Activated T-cell treated with anti-CD3 and anti-CD28 coated beads for 24 hours (primary cell): ENCODE measurements around the gene FREY1.
A peak's percentile ranks its signal among the peaks of the same experiment; 100 is the strongest.
"Not testable (repeated sequence)": the region's sequence is repeated elsewhere in the genome, so short reads cannot be mapped to it uniquely, and the experiment has no call there.

Experiments used
- DNase-seq: peaks from one replicate; pipeline ENCODE4 v3.0.0-alpha.2; 2020; ENCODE audit warnings: low read depth

Gene FREY1

DNA sequence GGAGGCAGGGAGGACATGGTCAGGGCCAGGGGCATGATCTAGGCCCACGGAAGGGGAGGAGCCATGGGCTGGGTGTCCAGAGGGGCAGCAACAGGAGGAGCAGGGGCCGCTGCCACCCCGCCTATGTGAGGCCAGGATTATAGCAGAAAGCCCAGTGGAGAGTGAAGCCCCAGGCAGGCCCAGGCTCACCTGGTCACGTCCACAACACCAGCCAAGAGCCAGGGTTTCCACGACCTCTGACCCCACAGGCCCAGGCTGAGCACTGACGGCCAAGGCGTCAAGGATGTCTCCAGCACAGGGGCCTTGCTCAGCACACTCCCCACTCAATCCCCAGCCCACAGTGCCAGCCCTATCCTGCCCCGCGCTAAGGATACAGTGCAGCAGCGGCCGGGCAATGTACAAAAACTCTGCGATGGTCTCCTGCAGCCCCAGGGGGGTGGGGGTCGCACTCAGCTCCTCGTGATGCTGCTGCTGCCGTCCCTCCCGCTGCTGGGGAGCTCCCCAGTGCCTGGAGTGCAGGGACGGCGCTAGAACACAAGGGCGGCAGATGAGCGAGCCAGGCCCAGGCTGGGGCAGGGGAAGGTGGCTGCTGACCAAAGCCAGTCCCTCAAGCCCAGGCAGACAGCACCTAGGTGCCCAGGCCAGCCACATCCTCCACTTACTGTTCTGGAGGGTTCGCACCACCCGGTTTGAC is 7.0 kb upstream of the FREY1 start:
- no peak for DNase-seq

DNA sequence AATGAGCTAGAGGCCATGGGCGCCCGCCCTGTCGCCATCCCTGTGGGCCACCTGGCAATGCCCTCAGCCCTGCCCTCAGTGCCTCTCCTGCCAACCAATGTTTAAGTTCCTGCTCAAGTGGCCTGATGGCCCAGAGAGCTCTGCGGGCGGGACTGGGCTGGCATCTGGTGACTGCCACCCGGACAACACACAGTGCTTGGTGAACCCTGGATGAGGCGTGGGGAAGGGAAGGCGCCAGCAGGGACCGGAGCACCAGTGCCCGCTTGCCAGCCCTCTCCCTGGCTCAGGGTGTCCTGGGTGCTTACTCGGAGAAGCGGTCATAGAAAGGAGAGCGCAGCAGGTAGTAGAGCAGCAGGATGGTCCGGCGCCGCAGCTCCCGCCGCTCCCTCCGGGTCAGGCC is 6.4 kb upstream of the FREY1 start:
- no peak for DNase-seq

DNA sequence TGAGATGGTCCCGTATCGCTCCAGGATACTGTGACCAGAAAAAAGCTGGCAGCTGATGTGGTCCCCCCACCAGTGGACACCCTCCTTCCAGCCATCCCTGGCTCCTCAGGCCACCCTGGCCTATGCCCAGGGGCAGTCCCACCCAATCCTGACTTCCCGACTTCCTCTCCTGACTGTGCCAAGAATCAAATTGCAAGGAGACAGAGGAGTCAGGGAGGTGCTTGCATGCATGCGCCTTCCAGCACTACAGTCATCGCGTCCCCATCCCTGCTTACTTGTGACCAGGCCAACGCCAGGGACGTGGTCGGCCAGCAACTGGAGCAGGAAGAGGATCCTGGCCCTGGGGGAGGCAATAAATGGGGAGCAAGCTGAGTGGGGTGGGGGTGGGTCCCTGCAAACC is 3.6 kb upstream of the FREY1 start:
- DNase-seq, result no peak

DNA sequence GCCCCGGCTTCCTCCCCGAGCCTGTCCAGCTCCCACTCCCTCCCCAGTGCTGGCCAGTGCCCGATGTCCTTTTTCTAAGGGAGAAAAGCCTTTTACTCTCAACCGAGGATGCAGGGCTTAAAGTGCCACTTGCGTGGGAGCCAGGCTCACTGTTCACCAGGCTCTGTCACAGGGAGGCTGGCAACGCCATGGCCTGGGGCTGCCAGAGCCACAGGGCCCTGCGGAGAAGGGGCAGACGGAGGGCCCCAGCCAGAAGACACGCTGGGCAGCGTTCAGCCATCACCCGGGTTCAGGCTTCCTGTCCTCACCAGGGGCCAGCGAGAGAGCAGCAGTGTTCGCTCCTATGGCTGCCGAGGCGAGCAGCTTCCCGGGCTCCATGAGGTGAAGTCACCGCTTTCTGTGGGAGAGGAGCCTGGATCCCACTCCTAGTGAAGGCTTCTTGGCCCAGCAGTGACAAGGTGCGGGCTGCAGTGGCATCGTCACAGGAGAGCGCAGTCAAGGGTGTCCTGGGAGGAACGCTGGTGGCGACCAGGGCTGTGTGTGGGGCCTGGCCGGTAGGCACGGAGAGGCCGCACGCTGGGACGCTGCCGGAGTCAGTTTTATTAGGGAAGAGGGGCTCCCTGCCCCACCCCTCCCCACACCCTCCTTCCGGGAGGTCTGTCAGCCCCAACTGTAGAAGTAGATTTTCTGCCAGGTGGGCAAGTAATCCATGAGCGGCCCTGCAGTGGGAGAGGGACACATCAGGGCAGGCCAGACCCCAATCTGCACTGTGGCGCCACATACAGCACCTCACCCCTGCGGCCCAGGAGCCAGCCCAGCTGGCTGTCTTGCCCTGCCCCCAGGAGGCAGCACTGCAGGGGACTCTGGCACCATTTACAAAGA is 2.8 kb upstream of the FREY1 start:
- no peak for DNase-seq

DNA sequence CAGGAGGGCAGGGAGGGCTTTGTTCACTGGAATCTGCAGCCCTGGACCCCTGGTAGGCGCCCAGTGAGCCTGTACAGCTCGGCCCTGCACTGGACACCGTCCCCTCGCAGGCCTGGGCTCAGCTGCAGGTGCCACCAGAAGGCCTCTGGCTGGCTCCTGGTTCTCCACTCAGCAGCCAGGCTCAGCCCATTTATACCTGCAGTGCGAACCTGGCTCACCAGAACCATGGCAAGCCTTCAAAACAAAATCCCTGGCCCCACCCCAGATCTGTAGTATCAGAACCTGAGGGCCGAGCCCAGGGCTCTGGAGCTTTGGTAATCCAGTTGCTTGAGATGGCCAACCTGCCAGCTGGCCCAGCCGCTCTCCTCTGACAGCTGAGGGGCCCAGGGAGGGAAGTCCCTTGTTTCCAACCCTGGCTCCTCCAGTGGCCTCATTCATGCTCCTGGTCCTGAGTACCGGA is 870 bp upstream of the FREY1 start:
- DNase-seq, result no peak

DNA sequence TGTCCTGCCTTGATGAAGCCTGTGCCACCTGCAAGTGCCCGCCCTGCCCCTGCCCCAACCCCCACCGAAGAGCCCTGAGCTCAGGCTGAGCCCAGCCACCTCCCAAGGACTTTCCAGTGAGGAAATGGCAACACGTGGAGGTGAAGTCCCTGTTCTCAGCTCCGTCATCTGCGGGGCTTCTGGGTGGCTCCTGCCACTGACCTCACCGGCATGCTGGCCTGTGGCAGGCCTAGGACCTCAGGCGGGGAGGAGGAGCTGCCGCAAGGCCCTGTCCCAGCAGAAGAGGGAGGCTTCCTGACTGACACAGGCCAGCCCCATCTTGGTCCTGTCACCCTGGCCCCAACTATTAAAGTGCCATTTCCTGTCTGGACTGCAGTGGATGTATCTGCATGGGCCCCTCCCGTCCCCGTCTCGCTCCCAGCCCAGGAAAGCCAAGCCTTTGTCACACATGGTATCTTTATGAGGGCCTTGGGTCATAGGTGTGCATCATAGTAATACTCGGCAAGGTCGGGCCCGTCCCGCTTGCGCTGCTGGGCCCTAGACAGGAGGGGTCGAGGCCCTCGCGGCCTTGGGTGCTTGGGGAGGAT is 882 bp downstream of the FREY1 start:
- no peak for DNase-seq

DNA sequence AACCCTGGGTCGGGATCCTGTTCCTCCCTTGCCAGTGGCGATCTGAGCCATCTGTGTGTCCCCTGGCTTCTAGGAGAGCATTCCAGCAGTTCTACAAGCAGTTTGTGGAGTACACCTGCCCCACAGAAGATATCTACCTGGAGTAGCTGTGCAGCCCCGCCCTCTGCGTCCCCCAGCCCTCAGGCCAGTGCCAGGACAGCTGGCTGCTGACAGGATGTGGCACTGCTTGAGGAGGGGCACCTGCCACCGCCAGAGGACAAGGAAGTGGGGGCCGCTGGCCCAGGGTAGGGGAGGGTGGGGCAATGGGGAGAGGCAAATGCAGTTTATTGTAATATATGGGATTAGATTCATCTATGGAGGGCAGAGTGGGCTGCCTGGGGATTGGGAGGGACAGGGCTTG is 1.5 kb downstream of the FREY1 start:
- DNase-seq, result not testable (repeated sequence)

DNA sequence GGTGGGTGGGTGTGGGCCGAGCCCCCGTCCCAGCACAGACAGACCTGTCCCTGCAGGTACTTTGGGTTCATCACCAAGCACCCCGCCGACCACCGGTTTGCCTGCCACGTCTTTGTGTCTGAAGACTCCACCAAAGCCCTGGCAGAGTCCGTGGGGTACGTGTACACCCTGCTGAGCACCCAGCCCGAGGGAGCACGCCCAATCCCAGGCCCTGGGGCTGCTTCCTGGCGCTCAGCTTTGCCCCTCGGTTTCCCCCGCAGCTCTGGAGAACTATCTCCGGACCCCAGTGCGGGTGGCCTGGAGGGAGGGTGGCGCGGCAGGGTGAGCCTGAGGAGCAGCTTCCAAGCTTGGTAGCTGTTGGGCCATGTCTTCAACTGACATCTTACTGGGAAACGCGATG is 2.0 kb downstream of the FREY1 start:
- no peak for DNase-seq

DNA sequence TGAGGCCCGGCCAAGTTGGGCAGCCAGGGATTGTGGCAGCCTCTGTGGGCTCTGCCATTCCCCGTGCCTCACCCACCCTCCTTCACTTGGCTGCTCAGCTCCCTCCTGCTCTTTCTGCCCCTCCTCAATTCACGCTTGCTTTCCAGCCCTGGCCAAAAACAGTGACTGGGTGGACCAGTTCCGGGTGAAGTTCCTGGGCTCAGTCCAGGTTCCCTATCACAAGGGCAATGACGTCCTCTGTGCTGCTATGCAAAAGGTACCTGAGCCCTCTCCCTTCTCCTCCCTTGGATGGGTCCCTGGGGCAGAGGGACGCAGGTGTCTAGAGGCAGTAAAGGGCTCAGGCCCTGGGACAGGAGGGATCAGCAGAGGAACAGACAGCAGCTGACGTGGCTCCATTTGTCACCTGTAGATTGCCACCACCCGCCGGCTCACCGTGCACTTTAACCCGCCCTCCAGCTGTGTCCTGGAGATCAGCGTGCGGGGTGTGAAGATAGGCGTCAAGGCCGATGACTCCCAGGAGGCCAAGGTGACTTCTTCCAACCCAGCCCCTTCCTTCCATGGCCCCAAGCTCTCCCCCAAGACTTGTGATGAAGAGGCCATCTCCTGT is 2.7 kb downstream of the FREY1 start:
- DNase-seq, result no peak

DNA sequence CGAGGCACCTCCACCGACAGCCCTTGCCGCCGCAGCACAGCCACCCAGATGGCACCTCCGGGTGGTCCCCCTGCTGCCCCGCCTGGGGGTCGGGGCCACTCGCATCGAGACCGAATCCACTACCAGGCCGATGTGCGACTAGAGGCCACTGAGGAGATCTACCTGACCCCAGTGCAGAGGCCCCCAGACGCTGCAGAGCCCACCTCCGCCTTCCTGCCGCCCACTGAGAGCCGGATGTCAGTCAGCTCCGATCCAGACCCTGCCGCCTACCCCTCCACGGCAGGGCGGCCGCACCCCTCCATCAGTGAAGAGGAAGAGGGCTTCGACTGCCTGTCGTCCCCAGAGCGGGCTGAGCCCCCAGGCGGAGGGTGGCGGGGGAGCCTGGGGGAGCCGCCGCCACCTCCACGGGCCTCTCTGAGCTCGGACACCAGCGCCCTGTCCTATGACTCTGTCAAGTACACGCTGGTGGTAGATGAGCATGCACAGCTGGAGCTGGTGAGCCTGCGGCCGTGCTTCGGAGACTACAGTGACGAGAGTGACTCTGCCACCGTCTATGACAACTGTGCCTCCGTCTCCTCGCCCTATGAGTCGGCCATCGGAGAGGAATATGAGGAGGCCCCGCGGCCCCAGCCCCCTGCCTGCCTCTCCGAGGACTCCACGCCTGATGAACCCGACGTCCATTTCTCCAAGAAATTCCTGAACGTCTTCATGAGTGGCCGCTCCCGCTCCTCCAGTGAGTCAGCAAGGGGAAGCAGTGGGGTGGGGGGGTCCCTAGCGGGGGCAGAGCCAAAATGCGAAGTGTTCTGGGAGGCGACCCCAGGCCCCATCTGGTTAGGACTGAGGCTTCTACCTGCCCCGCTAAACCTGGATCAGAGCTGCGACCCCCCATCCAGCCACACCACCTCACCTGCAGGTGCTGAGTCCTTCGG is 4.4 kb downstream of the FREY1 start:
- DNase-seq, result no peak

DNA sequence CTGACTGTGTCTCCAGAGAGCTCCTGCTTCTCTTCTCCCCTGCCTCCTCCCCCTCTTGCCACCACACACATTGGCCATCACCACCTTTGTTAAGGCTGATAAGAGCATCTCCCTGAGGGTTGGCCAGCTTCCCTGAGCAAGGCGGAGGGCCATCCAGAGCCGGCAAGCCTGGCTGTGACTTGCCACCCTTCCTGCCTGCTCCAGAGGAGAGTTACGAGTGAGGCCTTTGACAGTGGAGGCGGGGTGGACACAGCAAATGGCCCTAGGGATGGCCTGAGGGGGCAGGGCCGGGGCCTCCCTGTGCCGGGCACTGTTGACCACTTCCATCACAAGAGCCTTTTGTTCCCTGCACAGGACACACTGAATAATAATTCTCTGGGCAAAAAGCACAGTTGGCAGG is 5.4 kb downstream of the FREY1 start:
- DNase-seq, result no peak

DNA sequence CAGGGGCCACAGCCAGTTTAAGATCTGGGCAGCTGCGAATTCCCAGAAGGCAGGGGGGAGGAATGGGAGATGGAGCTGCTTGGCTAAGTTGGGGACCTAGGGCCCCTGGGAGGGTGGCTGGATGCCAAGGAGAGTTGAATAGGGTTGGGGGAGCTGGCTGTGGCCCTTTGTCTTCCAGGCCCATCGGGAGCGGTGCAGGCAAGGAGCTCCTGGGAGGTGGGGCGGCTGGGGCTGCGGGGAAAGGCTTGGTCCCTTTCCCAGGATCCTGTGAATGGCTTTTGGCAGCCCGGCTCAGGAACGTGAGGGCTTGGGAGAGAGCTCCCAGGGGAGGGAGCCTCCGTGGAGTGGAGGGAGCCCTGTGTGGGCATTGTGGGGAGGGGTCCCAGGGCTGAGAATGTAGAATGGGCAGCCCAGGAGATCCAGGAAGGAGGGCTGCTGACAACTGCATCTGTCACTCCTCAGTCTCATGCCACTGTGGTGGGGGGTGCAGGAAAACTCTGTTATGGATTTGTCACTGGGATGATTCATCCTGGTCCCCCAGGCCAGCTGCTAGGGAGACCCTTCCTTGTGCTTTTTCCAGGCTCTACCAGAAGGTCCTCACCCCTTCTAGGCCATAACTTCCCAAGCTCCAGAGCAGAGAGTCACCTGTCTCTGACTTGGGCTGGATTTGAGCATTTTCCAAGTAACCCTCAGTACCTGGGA is 6.0 kb downstream of the FREY1 start:
- DNase-seq, result no peak

DNA sequence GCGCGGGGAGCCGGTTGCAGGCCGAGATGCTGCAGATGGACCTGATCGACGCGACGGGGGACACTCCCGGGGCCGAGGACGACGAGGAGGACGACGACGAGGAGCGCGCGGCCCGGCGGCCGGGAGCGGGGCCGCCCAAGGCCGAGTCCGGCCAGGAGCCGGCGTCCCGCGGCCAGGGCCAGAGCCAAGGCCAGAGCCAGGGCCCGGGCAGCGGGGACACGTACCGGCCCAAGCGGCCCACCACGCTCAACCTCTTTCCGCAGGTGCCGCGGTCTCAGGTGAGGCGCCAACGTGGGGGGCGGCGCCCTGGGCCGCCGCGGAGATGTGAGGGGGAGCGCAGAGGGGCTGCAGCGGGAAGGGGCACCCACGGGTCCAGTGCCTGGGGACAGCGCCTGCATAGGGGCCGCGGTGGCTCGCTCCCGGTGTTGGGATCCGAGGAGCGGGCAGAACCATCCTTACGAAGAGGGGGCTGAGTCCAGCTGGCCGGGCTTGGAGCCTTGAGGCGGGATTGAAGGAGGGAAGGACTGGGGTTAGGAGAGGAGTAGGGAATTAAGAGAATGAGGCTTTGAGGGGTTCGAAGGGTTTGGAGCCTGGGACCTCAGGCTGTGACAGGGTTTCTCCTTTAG is 6.8 kb downstream of the FREY1 start:
- DNase-seq, result not testable (repeated sequence)

DNA sequence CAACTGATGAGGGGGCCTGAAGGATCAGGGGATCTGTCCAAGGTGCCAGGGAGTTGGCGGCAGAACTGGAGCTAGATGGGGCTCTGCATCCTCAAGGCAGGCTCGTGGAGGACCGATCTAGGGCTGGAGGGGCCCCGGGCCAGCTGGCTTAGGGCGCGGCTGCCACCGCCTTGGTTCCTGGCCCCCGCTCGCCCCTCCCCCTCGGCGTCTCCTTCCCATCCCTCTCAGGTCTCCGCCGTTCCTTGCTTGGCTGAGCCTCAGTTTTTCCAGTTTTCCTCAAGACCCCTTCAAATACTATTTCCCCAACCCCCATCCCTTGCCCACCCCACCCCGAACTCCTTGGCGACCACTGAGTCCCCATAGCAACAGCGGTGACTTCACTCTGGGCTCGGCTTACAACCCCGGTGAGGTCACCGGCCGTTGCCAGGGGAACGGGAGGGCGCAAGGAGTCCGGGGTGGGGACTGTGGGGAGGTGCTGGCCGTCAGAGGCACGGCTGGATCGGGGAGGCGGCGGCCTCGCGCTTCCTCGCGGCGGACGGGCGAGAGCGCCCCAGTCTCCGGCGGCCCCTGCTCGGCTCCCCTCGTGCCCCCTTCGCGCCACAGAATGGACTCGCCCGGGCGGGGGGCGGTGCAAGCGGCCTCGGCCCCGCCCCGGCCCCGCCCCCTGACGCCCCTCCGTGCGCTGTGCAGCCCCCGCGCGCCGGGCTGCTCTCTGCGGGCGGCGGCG is 7.5 kb downstream of the FREY1 start:
- peak; percentile 52 for DNase-seq

DNA sequence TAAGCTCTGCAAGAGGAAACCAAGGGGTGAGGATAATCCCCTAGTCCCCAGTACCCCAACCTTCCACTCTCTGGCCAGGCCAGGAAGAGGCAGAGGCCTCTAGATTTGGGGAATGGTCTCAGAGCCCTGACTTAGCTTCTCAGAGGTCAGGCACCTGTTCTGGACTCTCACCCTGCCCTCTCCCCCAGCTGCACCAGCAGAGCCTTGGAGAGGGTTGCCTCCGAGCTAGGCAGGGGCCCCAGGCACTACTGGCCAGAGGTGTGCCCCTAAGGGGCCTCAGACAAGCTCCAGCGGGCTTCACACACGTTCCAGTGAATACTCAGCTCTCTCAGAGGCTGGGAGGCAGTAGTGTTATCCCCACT is 8.0 kb downstream of the FREY1 start:
- no peak for DNase-seq

DNA sequence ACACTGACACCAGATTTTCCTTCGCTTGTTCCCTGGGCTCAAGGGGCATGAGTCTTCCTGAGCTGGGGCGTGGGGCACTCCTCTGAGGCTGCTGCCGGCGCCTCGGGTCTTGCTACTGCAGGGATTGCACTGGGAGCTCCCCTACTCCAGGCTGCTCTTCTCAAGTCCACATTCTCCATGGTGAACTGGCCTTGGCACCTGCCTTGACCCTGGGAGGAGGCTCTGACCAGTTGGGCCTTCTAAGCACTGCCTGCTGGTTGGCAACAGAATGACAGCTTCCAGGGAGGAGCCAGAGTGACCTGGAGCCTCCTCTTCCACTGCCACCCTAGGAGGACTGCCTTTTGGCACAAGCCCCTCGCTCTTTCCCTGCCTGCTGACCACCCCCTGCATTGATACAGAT is 9.5 kb downstream of the FREY1 start:
- no peak for DNase-seq

DNA sequence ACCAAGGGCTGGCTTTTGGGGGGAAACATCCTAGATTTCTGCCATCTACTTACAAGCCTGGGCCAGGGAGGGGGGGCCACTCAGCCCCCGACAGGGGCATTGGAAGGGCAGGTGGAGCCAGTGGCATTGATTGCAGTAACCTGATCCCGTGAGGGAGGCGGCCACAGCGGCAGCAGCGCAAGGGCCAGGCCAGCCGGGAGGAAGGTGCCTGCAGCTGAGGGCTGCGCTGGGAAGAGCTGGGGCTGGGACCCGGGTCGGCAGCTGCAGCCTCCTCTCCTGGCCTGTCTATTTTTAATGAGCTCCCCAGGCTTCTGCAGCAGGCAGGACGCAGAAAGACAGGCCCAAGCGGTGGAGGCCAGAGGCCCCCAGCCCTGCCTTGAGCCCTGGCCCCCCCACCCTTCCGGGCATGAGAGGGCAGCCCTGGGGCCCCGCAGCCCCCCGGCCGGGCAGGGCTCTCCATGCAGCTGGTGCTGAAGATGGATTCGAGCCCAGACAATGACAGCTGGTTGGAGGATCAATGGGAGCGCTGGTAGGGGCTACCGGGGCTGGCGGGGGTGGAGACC is 10.6 kb downstream of the FREY1 start:
- no peak for DNase-seq

DNA sequence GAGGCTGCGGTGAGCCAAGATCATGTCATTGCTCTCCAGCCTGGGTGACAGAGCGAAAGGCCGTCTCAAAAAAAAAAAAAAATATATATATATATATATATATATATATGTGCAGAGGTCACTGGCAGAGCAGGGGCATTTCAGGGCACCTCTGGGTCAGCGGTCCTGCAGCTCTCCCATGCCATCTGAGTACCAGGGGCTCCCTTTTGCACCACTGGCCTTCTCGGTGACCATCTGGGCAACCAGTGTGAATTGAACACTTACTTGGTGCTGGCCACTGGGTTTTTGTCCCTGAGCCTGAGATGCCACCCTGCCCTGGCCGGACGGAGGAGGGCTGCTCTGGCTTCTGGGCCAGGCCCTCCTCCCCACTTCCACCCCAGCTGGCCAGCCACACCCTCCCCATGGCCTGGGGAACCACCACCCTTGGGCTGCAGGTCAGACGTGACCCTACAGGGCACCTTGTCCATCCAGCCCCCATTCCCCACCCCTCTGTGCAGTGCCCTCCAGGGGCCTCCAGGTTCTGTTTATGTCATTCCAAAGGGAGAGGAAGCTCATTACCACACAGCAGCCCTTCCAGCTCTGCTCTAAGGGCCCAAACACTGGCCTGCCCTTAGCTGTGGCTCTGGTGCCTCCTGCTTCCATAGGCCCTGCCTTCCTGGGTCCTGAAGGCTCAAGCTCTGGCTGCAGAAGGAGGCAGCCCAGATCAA is 11.4 kb downstream of the FREY1 start:
- DNase-seq, result no peak
